Erythroblast (primary cell): ENCODE measurements around the gene UHRF2.

Experiments used
- GATA1 ChIP-seq: IDR thresholded peaks from 2 replicates; pipeline ENCODE4 v1.6.1; 2011; ENCODE audit warnings: low read depth, mild to moderate bottlenecking, control low read depth, low read length, moderate library complexity
- POLR2A ChIP-seq: IDR thresholded peaks from 2 replicates; pipeline ENCODE4 v1.6.1; 2011; ENCODE audit warnings: mild to moderate bottlenecking, low read length

- TF ChIP-seq POLR2A (no peak), GATA1 (no peak)
These were observed 13.9 kb upstream of the UHRF2 start for GRCh38 chr9:6399071-6399470.
